H1 (cell line): ENCODE measurements around the gene LRP3. TPM values are rescaled to one million over a fixed set of nuclear protein-coding genes. Genes with fewer than 3 reads are reported as not detected.

Experiments
- CTCF ChIA-PET: fragments of 300-600 bp; sonication (Branson Sonifier 250); formaldehyde crosslinking; loops from one replicate; lab custom pipeline; 2021; ENCODE audit not compliant: partially characterized antibody; lab: Charles Lee
- POLR2A ChIA-PET: fragments of 300-600 bp; sonication (Branson Sonifier 250); formaldehyde crosslinking; loops from one replicate; lab custom pipeline; 2021; ENCODE audit warnings: inconsistent platforms; ENCODE audit not compliant: partially characterized antibody; lab: Charles Lee
- DNase-seq, 2 experiments: peaks; one replicate each; pipeline versions ENCODE4 v3.0.0 to v3.0.0-alpha.2; 2010 to 2022; ENCODE audit warnings: low spot score in 2 of 2, low read depth in 1 of 2, mixed read lengths in 1 of 2
- FAIRE-seq: peaks from 2 replicates; lab custom pipeline; 2011; peaks lifted over from hg19 to GRCh38; lab: Jason Lieb, UNC
- H2AFZ ChIP-seq: 2 replicates; pipeline ENCODE4 v1.8.1; 2012; ENCODE audit warnings: low read length, inconsistent platforms
- H2AK5ac ChIP-seq: 2 replicates; pipeline ENCODE4 v1.6.1; 2013; ENCODE audit warnings: low read depth, low read length
- H2BK120ac ChIP-seq: replicated peaks from 2 replicates; pipeline ENCODE3; 2013; ENCODE audit warnings: low read depth, low read length, inconsistent platforms
- H2BK12ac ChIP-seq: 2 replicates; pipeline ENCODE4 v1.6.1; 2013; ENCODE audit warnings: low read depth, low read length
- H2BK15ac ChIP-seq: 2 replicates; pipeline ENCODE4 v1.6.1; 2013; ENCODE audit warnings: low read length
- H2BK20ac ChIP-seq: 2 replicates; pipeline ENCODE4 v1.6.1; 2013; ENCODE audit warnings: low read length
- H2BK5ac ChIP-seq: 2 replicates; pipeline ENCODE4 v1.6.1; 2013; ENCODE audit warnings: low read depth, low read length
- H3K14ac ChIP-seq: 2 replicates; pipeline ENCODE4 v1.6.1; 2013; ENCODE audit warnings: inconsistent platforms; ENCODE audit not compliant: insufficient read length
- H3K18ac ChIP-seq: 2 replicates; pipeline ENCODE4 v1.6.1; 2013; ENCODE audit warnings: low read length; ENCODE audit errors: extremely low read depth
- H3K23ac ChIP-seq: 2 replicates; pipeline ENCODE4 v1.6.1; 2013; ENCODE audit warnings: inconsistent platforms; ENCODE audit not compliant: insufficient read length
- H3K23me2 ChIP-seq: 2 replicates; pipeline ENCODE4 v1.6.1; 2013; ENCODE audit warnings: low read depth, low read length
- H3K27ac ChIP-seq: 2 replicates; pipeline ENCODE4 v1.6.1; 2011; ENCODE audit warnings: low read depth, low read length, inconsistent platforms
- H3K27me3 ChIP-seq, 4 experiments: replicated peaks in 1 of 4; 1 replicate in 1 of 4; 2 replicates in 3 of 4; pipeline versions ENCODE4 v1.6.1 to v1.8.1; 2011 to 2013; ENCODE audit warnings: low read length in 3 of 4, mild to moderate bottlenecking in 3 of 4, inconsistent platforms in 2 of 4, mixed read lengths in 2 of 4, moderate library complexity in 1 of 4; ENCODE audit not compliant: control insufficient read depth in 3 of 4, insufficient read depth in 3 of 4; ENCODE audit errors: extremely low read depth in 1 of 4
- H3K36me3 ChIP-seq, 4 experiments: 2 replicates each; pipeline versions ENCODE4 v1.6.1 to v1.8.1; 2011 to 2013; ENCODE audit warnings: mild to moderate bottlenecking in 4 of 4, low read length in 3 of 4, moderate library complexity in 2 of 4, control low read depth in 1 of 4, inconsistent platforms in 1 of 4; ENCODE audit not compliant: insufficient read depth in 4 of 4, control insufficient read depth in 2 of 4
- H3K4ac ChIP-seq: replicated peaks from 2 replicates; pipeline ENCODE3; 2013; ENCODE audit warnings: low read length, low read depth, mixed read lengths, inconsistent platforms; ENCODE audit not compliant: insufficient read length
- H3K4me1 ChIP-seq, 4 experiments: replicated peaks in 1 of 4; 1 replicate in 1 of 4; 2 replicates in 3 of 4; pipeline versions ENCODE4 v1.6.1 to v1.8.1; 2011 to 2013; ENCODE audit warnings: low read length in 3 of 4, inconsistent platforms in 2 of 4, mixed read lengths in 1 of 4; ENCODE audit not compliant: insufficient read depth in 4 of 4, control insufficient read depth in 3 of 4
- H3K4me2 ChIP-seq, 2 experiments: 2 replicates each; pipeline versions ENCODE4 v1.6.1 to v1.8.1; 2011 to 2013; ENCODE audit warnings: low read depth in 2 of 2, low read length in 2 of 2, control low read depth in 1 of 2, inconsistent platforms in 1 of 2, mild to moderate bottlenecking in 1 of 2; ENCODE audit not compliant: insufficient read depth in 1 of 2
- H3K4me3 ChIP-seq, 4 experiments: fragments of 200-600, 300-600 bp in 1 of 4; sonication (generic), shearing (Covaris generic), sonication (Bioruptor Twin) in 1 of 4; 2 replicates each; pipeline versions ENCODE4 v1.5.1 to v1.8.1; 2011 to 2016; ENCODE audit warnings: low read length in 4 of 4, low read depth in 3 of 4, control low read depth in 2 of 4, inconsistent platforms in 2 of 4, mild to moderate bottlenecking in 2 of 4, mixed read lengths in 1 of 4, moderate library complexity in 1 of 4; ENCODE audit not compliant: insufficient read depth in 2 of 4; ENCODE audit errors: extremely low read depth in 1 of 4
- H3K56ac ChIP-seq: replicated peaks from 2 replicates; pipeline ENCODE3; 2013; ENCODE audit warnings: low read depth, mild to moderate bottlenecking, mixed read lengths, low read length, inconsistent platforms; ENCODE audit not compliant: insufficient read length
- H3K79me1 ChIP-seq: 2 replicates; pipeline ENCODE4 v1.6.1; 2013; ENCODE audit warnings: low read depth, low read length, control low read depth
- H3K79me2 ChIP-seq, 2 experiments: 2 replicates each; pipeline versions ENCODE4 v1.6.1 to v1.8.1; 2012 to 2013; ENCODE audit warnings: low read length in 2 of 2, mild to moderate bottlenecking in 2 of 2, inconsistent platforms in 1 of 2; ENCODE audit not compliant: insufficient read depth in 2 of 2, control insufficient read depth in 1 of 2
- H3K9ac ChIP-seq, 4 experiments: replicated peaks in 1 of 4; 1 replicate in 1 of 4; 2 replicates in 3 of 4; pipeline versions ENCODE4 v1.6.1 to v1.8.1; 2011 to 2013; ENCODE audit warnings: low read depth in 3 of 4, low read length in 3 of 4, control low read depth in 2 of 4, mild to moderate bottlenecking in 2 of 4, moderate library complexity in 2 of 4, inconsistent platforms in 1 of 4; ENCODE audit errors: extremely low read depth in 1 of 4
- H3K9me3 ChIP-seq, 2 experiments: 2 replicates each; pipeline versions ENCODE4 v1.6.1 to v1.8.1; 2012 to 2013; ENCODE audit warnings: mild to moderate bottlenecking in 2 of 2, moderate library complexity in 2 of 2, control low read depth in 1 of 2, inconsistent platforms in 1 of 2, low read depth in 1 of 2, low read length in 1 of 2, mixed read lengths in 1 of 2; ENCODE audit not compliant: insufficient read depth in 2 of 2
- H4K20me1 ChIP-seq, 2 experiments: replicated peaks in 1 of 2; 2 replicates each; pipeline versions ENCODE3 to v1.8.1; 2011 to 2013; ENCODE audit warnings: inconsistent platforms in 2 of 2, low read length in 2 of 2, mild to moderate bottlenecking in 1 of 2; ENCODE audit not compliant: insufficient read depth in 2 of 2, control insufficient read depth in 1 of 2
- H4K5ac ChIP-seq: 2 replicates; pipeline ENCODE4 v1.6.1; 2013; ENCODE audit warnings: low read length, low read depth, mixed read lengths, inconsistent platforms; ENCODE audit not compliant: insufficient read length
- H4K8ac ChIP-seq: 2 replicates; pipeline ENCODE4 v1.8.0; 2013; ENCODE audit warnings: mild to moderate bottlenecking, moderate library complexity, low read length, inconsistent platforms; ENCODE audit not compliant: insufficient read depth; ENCODE audit errors: extremely low read depth
- H4K91ac ChIP-seq: replicated peaks from 2 replicates; pipeline ENCODE3; 2013; ENCODE audit warnings: low read length, mixed read lengths, inconsistent platforms; ENCODE audit not compliant: insufficient read length
- CHD2 ChIP-seq: IDR thresholded peaks from 2 replicates; pipeline ENCODE4 v1.6.1; 2012; ENCODE audit warnings: low read length, improper control_type of control experiment
- EP300 ChIP-seq, 2 experiments: IDR thresholded peaks; 1 replicate in 1 of 2; 2 replicates in 1 of 2; pipeline ENCODE4 v1.6.1; 2011 to 2012; ENCODE audit warnings: low read depth in 2 of 2, low read length in 2 of 2, mild to moderate bottlenecking in 2 of 2, borderline replicate concordance in 1 of 2, inconsistent platforms in 1 of 2, moderate library complexity in 1 of 2
- WGBS, 2 experiments: shearing (Covaris generic) in 1 of 2; methylation state at CpG; one replicate each; pipeline versions ENCODE4 v1.1.6 to v1.1.7; 2013 to 2015; ENCODE audit warnings: low lambda C conversion rate in 2 of 2, mixed read lengths in 2 of 2, inconsistent platforms in 1 of 2, low coverage in 1 of 2, missing lambda C conversion rate in 1 of 2; ENCODE audit not compliant: insufficient replicate concordance in 2 of 2, insufficient coverage in 1 of 2, insufficient read length in 1 of 2; ENCODE audit errors: extremely low coverage in 1 of 2, missing lambda C conversion rate in 1 of 2; 5-methylcytosine and 5-hydroxymethylcytosine counted together
- polyA plus RNA-seq, 7 experiments: library from polyadenylated mRNA; depleted of rRNA in 3 of 7; stranded (reverse) in 5 of 7; unstranded in 2 of 7; fragments of >200 nt in 5 of 7; fragments of 200-250 nt in 2 of 7; gene quantifications; 1 replicate in 5 of 7; 2 replicates in 1 of 7; 4 replicates in 1 of 7; pipeline versions ENCODE4 v1.2.1 to v1.2.3, GENCODE V29; 2011 to 2013; ENCODE audit warnings: missing spikeins in 2 of 7, mixed read lengths in 2 of 7
- total RNA-seq: library from RNA; stranded (reverse); fragmentation: NEBNext Ultra II Directional; extraction: Animal tissue kit (Norgen Biotek cat#: 25700); gene quantifications from 2 replicates; pipeline ENCODE4 v1.2.1, GENCODE V29; 2021

The LRP3 gene
- total and polyA plus RNA-seq, 2 of the 8 experiments (the other 6 are each of a cell fraction or from before 2014, with no cell fraction given) = 30.3 to 33.7 TPM

DNA sequence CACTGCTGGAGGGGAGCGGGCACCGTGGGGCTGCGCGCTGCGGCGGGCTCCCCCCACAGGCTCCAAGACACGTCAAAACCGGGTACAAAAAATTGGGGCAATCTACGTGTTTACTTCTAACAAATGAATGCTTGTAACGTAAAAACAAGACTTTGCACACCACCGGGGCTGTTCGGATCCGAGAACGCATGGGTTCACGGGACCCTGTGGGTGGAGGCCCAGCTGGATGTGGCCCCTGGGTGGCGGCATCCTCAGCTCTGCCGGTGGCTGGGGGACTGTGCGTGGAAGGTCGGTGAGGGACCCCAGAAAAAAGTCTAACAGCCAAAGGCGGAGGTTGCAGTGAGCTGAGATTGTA is 41.8 kb downstream of the LRP3 start:
- DNase-seq (no peak), FAIRE-seq (no peak)
- Histone ChIP-seq H3K4ac (no peak overlapping the region), H4K8ac (no peak overlapping the region), H3K9ac (no peak overlapping the region), H2BK5ac (no peak overlapping the region), H3K36me3 (no peaks in the 10 kb centered on the region), H2AK5ac (no peak overlapping the region), H3K23ac (no peak overlapping the region), H3K79me1 (no peaks in the 10 kb centered on the region), H3K18ac (no peak overlapping the region), H3K23me2 (peaks cover 9% of the 10 kb centered on the region), H2BK120ac (no peak overlapping the region), H2BK20ac (no peak overlapping the region), H3K27ac (no peak overlapping the region), H2BK15ac (no peak overlapping the region), H3K56ac (no peak overlapping the region), H3K79me2 (no peaks in the 10 kb centered on the region), H3K9me3 (no peaks in the 10 kb centered on the region), H4K20me1 (peaks cover 0 to 6% of the 10 kb centered on the region in 2 experiments), H3K4me3 (no peak overlapping the region), H3K27me3 (no peaks in the 10 kb centered on the region), H4K5ac (no peak overlapping the region), H2AFZ (no peak overlapping the region), H2BK12ac (no peak overlapping the region), H3K4me1 (no peaks in the 10 kb centered on the region; a peak in 1 of 7 replicates), H4K91ac (no peak overlapping the region), H3K14ac (no peak overlapping the region), H3K4me2 (no peak overlapping the region)
- 93% methylated on average over 20 of the region's 20 CpGs; no CpG with 5 or more reads in 1 of the 2 experiments for WGBS, 2 experiments
- TF ChIP-seq EP300 (IDR thresholded peaks at IDR 0.05; ENCODE audit: borderline replicate concordance in 1 of 2, low read depth in 2 of 2, low read length in 2 of 2) (no peak), CHD2 (no peak)
- ChIA-PET CTCF (interaction anchor here (0.7 to 15.1 kb wide), 28 partner anchors 8 to 192 kb away, joined by 3 to 426 read pairs (median 5); partner anchors contain the start of genes CEBPA and SLC7A10), POLR2A (interaction anchor here (1.1 to 3.0 kb wide), 2 partner anchors 138 to 168 kb away, joined by 3 to 13 read pairs; partner anchors contain the start of gene CEBPG)
